ENCODE data around the gene NDFIP1. TPM values are rescaled to one million over a fixed set of nuclear protein-coding genes. Genes with fewer than 3 reads are reported as not detected.

NDFIP1 gene
- total and polyA plus RNA-seq, 2 of the 8 experiments (the other 6 are each of a cell fraction or from before 2014, with no cell fraction given), result 8.8 to 27.1 TPM

GRCh38 chr5:142107036-142107735, 1.4 kb upstream of the NDFIP1 start (continued):
- TF ChIP-seq SRF (IDR thresholded peaks at IDR 0.05; ENCODE audit: low read depth, low read length) (no peak), EZH2 (IDR thresholded peaks at IDR 0.05; ENCODE audit: low read depth, low read length, severe bottlenecking) (no peak)
